Measurements from ENCODE around the gene BCL7C. TPM values are rescaled to one million over a fixed set of nuclear protein-coding genes. Genes with fewer than 3 reads are reported as not detected.

BCL7C gene
- total and polyA plus RNA-seq, 2 of the 13 experiments (the other 11 are each of a cell fraction or from before 2014, with no cell fraction given) = 17.7 to 33.8 TPM

- TF ChIP-seq STAG1 (CRISPR knock-in tag; IDR thresholded peaks at IDR 0.05) (no peak), NONO (IDR thresholded peaks at IDR 0.05) (no peak), NONO (CRISPR knock-in tag; conservative IDR thresholded peaks at IDR 0.05) (no peak), ZKSCAN5 (CRISPR knock-in tag; IDR thresholded peaks at IDR 0.05) (no peak), MYC (CRISPR knock-in tag; IDR thresholded peaks at IDR 0.05; ENCODE audit: borderline replicate concordance) (peak; percentile 71; the same call in 1 of the 2 replicates), CAMTA2 (CRISPR knock-in tag; IDR thresholded peaks at IDR 0.05; ENCODE audit: borderline replicate concordance) (no peak), ZNF550 (CRISPR knock-in tag; IDR thresholded peaks at IDR 0.05; ENCODE audit: borderline replicate concordance) (no peak), GATA4 (IDR thresholded peaks at IDR 0.05; ENCODE audit: borderline replicate concordance, low read depth) (no peak), MTERF4 (CRISPR knock-in tag; IDR thresholded peaks at IDR 0.05) (no peak), GLI4 (CRISPR knock-in tag; IDR thresholded peaks at IDR 0.05; ENCODE audit: borderline replicate concordance) (no peak), LCORL (IDR thresholded peaks at IDR 0.05) (no peak), LCORL (CRISPR knock-in tag; IDR thresholded peaks at IDR 0.05) (peak; percentile 22), TIGD3 (CRISPR knock-in tag; IDR thresholded peaks at IDR 0.05; ENCODE audit: borderline replicate concordance) (no peak), ZNF318 (CRISPR knock-in tag; IDR thresholded peaks at IDR 0.05) (no peak), CSRNP2 (CRISPR knock-in tag; conservative IDR thresholded peaks at IDR 0.05; ENCODE audit: low read depth) (no peak), ZNF530 (CRISPR knock-in tag; IDR thresholded peaks at IDR 0.05; ENCODE audit: low read depth) (no peak), ZSCAN25 (CRISPR knock-in tag; IDR thresholded peaks at IDR 0.05) (0 out of 2 replicates have a peak, but pooled peaks have one; percentile 44), ZNF337 (CRISPR knock-in tag; IDR thresholded peaks at IDR 0.05; ENCODE audit: borderline replicate concordance, low read depth) (no peak), GTF3A (CRISPR knock-in tag; conservative IDR thresholded peaks at IDR 0.05) (no peak)
Measured at GRCh38 chr16:30922960-30923535, 29.2 kb upstream of the BCL7C start (continued).

All from HepG2 (cell line).